DND-41 (cell line): ENCODE results near the gene RASGEF1B.

Experiments
- EZH2 ChIP-seq: IDR thresholded peaks from 3 replicates; pipeline ENCODE4 v1.6.1; 2012; ENCODE audit warnings: borderline replicate concordance, low read depth, mild to moderate bottlenecking, moderate library complexity, low read length, inconsistent platforms; ENCODE audit not compliant: severe bottlenecking
- TF ChIP-seq, protein P1 (sequence below): IDR thresholded peaks from 2 replicates; pipeline ENCODE4 v1.5.1; 2012; ENCODE audit warnings: borderline replicate concordance, low read length, moderate library complexity, mild to moderate bottlenecking; ENCODE audit not compliant: poor library complexity, severe bottlenecking; ENCODE audit errors: extremely low read depth

DNA sequence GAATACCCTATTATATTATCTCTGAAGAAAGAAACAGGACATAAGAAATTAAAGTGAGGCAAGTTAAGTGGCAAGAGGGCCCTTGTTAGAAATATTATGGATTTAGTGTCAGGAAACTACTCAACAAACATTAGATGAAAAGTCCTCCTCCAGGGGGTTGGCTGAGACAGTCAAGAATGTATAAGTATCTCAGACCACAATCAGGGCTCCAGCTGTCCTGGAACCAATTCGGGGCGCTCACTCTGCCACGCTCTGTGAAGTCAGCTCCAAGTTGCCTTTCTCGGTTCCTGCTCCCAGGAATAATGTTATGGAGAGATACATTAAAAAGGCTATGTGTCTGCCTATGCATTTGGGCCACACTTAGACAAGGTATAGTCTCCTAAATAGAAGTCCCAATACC lies 73.3 kb downstream of the RASGEF1B start:
- TF ChIP-seq, protein P1, sequence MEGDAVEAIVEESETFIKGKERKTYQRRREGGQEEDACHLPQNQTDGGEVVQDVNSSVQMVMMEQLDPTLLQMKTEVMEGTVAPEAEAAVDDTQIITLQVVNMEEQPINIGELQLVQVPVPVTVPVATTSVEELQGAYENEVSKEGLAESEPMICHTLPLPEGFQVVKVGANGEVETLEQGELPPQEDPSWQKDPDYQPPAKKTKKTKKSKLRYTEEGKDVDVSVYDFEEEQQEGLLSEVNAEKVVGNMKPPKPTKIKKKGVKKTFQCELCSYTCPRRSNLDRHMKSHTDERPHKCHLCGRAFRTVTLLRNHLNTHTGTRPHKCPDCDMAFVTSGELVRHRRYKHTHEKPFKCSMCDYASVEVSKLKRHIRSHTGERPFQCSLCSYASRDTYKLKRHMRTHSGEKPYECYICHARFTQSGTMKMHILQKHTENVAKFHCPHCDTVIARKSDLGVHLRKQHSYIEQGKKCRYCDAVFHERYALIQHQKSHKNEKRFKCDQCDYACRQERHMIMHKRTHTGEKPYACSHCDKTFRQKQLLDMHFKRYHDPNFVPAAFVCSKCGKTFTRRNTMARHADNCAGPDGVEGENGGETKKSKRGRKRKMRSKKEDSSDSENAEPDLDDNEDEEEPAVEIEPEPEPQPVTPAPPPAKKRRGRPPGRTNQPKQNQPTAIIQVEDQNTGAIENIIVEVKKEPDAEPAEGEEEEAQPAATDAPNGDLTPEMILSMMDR = no peak
- no peak for TF ChIP-seq EZH2
